Liver (tissue), 9 donors: ENCODE results near the gene TSKU. TPM values are rescaled to one million over a fixed set of nuclear protein-coding genes. Genes with fewer than 3 reads are reported as not detected.

Experiments
- DNase-seq: peaks from one replicate; pipeline ENCODE4 v3.0.0-alpha.2; 2017; ENCODE audit warnings: low spot score
- H3K27ac ChIP-seq, 2 donors: one replicate each; pipeline ENCODE4 v1.7.0; 2013; ENCODE audit warnings: inconsistent platforms in 2 of 2, low read length in 2 of 2, control low read depth in 1 of 2, low read depth in 1 of 2, mild to moderate bottlenecking in 1 of 2
- H3K27me3 ChIP-seq, 4 donors: one replicate each; pipeline versions ENCODE4 v1.6.1 to v1.7.0; 2013; ENCODE audit warnings: low read length in 3 of 4, inconsistent platforms in 1 of 4, mild to moderate bottlenecking in 1 of 4, moderate library complexity in 1 of 4; ENCODE audit not compliant: control insufficient read depth in 4 of 4, insufficient read depth in 4 of 4
- H3K36me3 ChIP-seq, 4 donors: one replicate each; pipeline versions ENCODE4 v1.6.1 to v1.7.0; 2013; ENCODE audit warnings: low read length in 3 of 4, mild to moderate bottlenecking in 3 of 4, low read depth in 1 of 4, moderate library complexity in 1 of 4; ENCODE audit not compliant: control insufficient read depth in 4 of 4, insufficient read depth in 3 of 4
- H3K4me1 ChIP-seq, 4 donors: one replicate each; pipeline versions ENCODE4 v1.6.1 to v1.7.0; 2013; ENCODE audit warnings: low read length in 3 of 4, mild to moderate bottlenecking in 3 of 4, moderate library complexity in 1 of 4; ENCODE audit not compliant: control insufficient read depth in 4 of 4, insufficient read depth in 4 of 4
- H3K4me3 ChIP-seq, 3 donors: one replicate each; pipeline versions ENCODE4 v1.6.1 to v1.7.0; 2013; ENCODE audit warnings: low read length in 3 of 3, control low read depth in 1 of 3, low read depth in 1 of 3, mild to moderate bottlenecking in 1 of 3
- H3K9ac ChIP-seq, 2 donors: one replicate each; pipeline ENCODE4 v1.7.0; 2013; ENCODE audit warnings: low read length in 2 of 2, mild to moderate bottlenecking in 2 of 2, moderate library complexity in 2 of 2, control low read depth in 1 of 2, low read depth in 1 of 2
- H3K9me3 ChIP-seq, 4 donors: one replicate each; pipeline versions ENCODE4 v1.6.1 to v1.7.0; 2013; ENCODE audit warnings: low read length in 3 of 4; ENCODE audit not compliant: control insufficient read depth in 4 of 4
- ATF3 ChIP-seq: IDR thresholded peaks from 2 replicates; pipeline ENCODE4 v1.6.1; 2016; ENCODE audit warnings: antibody characterized with exemption
- CTCF ChIP-seq: fragments of 150-350 bp; IDR thresholded peaks from 2 replicates; pipeline ENCODE4 v1.5.1; 2017; ENCODE audit warnings: improper control_type of control experiment, low read depth, low read length; ENCODE audit not compliant: missing input control
- EGR1 ChIP-seq, 2 donors: IDR thresholded peaks; 2 replicates each; pipeline ENCODE4 v1.6.1; 2016 to 2018; ENCODE audit warnings: antibody characterized with exemption in 2 of 2, low read depth in 2 of 2
- FOXA1 ChIP-seq: IDR thresholded peaks from 2 replicates; pipeline ENCODE4 v1.6.1; 2016; ENCODE audit warnings: antibody characterized with exemption
- HNF4A ChIP-seq, 2 donors: conservative IDR thresholded peaks; 2 replicates each; pipeline ENCODE4 v1.6.1; 2016; ENCODE audit warnings: antibody characterized with exemption in 2 of 2, mild to moderate bottlenecking in 2 of 2
- HNF4G ChIP-seq: IDR thresholded peaks from 2 replicates; pipeline ENCODE4 v1.6.1; 2016; ENCODE audit warnings: antibody characterized with exemption
- MAX ChIP-seq: IDR thresholded peaks from 2 replicates; pipeline ENCODE4 v1.6.1; 2016; ENCODE audit warnings: antibody characterized with exemption
- NR2F2 ChIP-seq: IDR thresholded peaks from 2 replicates; pipeline ENCODE4 v1.6.1; 2016; ENCODE audit warnings: antibody characterized with exemption
- RAD21 ChIP-seq, 2 donors: IDR thresholded peaks; 2 replicates each; pipeline ENCODE4 v1.6.1; 2016; ENCODE audit warnings: antibody characterized with exemption in 2 of 2, mild to moderate bottlenecking in 2 of 2
- RXRA ChIP-seq, 2 donors: IDR thresholded peaks; 2 replicates each; pipeline ENCODE4 v1.6.1; 2017 to 2018; ENCODE audit warnings: antibody characterized with exemption in 2 of 2, mild to moderate bottlenecking in 1 of 2
- SP1 ChIP-seq: IDR thresholded peaks from 2 replicates; pipeline ENCODE4 v1.6.1; 2018; ENCODE audit warnings: antibody characterized with exemption, mild to moderate bottlenecking
- TAF1 ChIP-seq: conservative IDR thresholded peaks from 2 replicates; pipeline ENCODE4 v1.6.1; 2016; ENCODE audit warnings: antibody characterized with exemption, mild to moderate bottlenecking
- YY1 ChIP-seq: IDR thresholded peaks from 2 replicates; pipeline ENCODE4 v1.6.1; 2016; ENCODE audit warnings: antibody characterized with exemption, mild to moderate bottlenecking
- ZBTB33 ChIP-seq: IDR thresholded peaks from 2 replicates; pipeline ENCODE4 v1.6.1; 2016; ENCODE audit warnings: antibody characterized with exemption
- WGBS: extraction: QIAGEN DNeasy Blood & Tissue Kit; methylation state at CpG from one replicate; pipeline ENCODE4 v1.1.7; 2013; 5-methylcytosine and 5-hydroxymethylcytosine counted together
- polyA plus RNA-seq, 2 donors: library from polyadenylated mRNA; stranded (reverse) in 1 of 2; unstranded in 1 of 2; fragments of 200-250 nt in 1 of 2; fragments of >200 nt in 1 of 2; fragmentation: Nextera tagmentation in 1 of 2; extraction: Ambion mirVana in 1 of 2; gene quantifications; one replicate each; pipeline versions ENCODE4 v1.2.1 to v1.2.3, GENCODE V29; 2013 to 2015
- total RNA-seq, 2 donors: library from RNA; depleted of rRNA; stranded (reverse); fragments of >200 nt; gene quantifications; one replicate each; pipeline ENCODE4 v1.2.3, GENCODE V29; 2014
- donor health status: healthy.
- donor health status: healthy.
- donor health status: healthy.
- donor health status: healthy.
- donor health status: healthy.

Gene TSKU
- total and polyA plus RNA-seq, 4 donors = 3.3 to 492 (median 46.0) TPM

- no peak overlapping the region for H3K9ac ChIP-seq
- no peaks in the 10 kb centered on the region for H3K36me3 ChIP-seq
- WGBS = 94% methylated on average over 10 of the region's 10 CpGs
- H3K27me3 ChIP-seq = no peaks in the 10 kb centered on the region
- H3K4me3 ChIP-seq = no peak overlapping the region
- no peak for TF ChIP-seq HNF4G
- no peak for TF ChIP-seq CTCF
- TF ChIP-seq ATF3 = no peak
- TF ChIP-seq FOXA1 = no peak
- TF ChIP-seq EGR1 (IDR thresholded peaks at IDR 0.05; ENCODE audit: low read depth in 2 of 2) = no peak
- TF ChIP-seq ZBTB33 = no peak
- no peak for DNase-seq
- no peak overlapping the region for H3K27ac ChIP-seq
- H3K9me3 ChIP-seq = no peaks in the 10 kb centered on the region
- H3K4me1 ChIP-seq = peaks cover 15 to 52% (median 36%) of the 10 kb centered on the region in 4 donors
Observed at GRCh38 chr11:76764941-76765665, 18.1 kb upstream of the TSKU start.

- DNase-seq = no peak
- no peak overlapping the region for H3K4me3 ChIP-seq
- no peaks in the 10 kb centered on the region for H3K9me3 ChIP-seq
- 72% methylated on average over 5 of the region's 5 CpGs for WGBS
- H3K4me1 ChIP-seq = peaks cover 15 to 60% (median 44%) of the 10 kb centered on the region in 4 donors
- H3K27me3 ChIP-seq = no peaks in the 10 kb centered on the region
- no peak overlapping the region for H3K27ac ChIP-seq
- no peaks in the 10 kb centered on the region for H3K36me3 ChIP-seq
- no peak overlapping the region for H3K9ac ChIP-seq
- peak; percentile 42 to 45 for TF ChIP-seq HNF4A (conservative IDR thresholded peaks at IDR 0.05)
- TF ChIP-seq RAD21 (IDR thresholded peaks at IDR 0.05) = no peak
- TF ChIP-seq SP1 = peak; percentile 22
- TF ChIP-seq RXRA (IDR thresholded peaks at IDR 0.05) = peak; percentile 58 to 67
- peak; percentile 86 for TF ChIP-seq NR2F2
Observed at GRCh38 chr11:76765863-76766350, 17.2 kb upstream of the TSKU start.

- H3K4me1 ChIP-seq = peaks cover 20 to 66% (median 50%) of the 10 kb centered on the region in 4 donors
- H3K27ac ChIP-seq = no peak overlapping the region
- H3K9me3 ChIP-seq = no peaks in the 10 kb centered on the region
- no peak for TF ChIP-seq HNF4G
- no peak for TF ChIP-seq YY1
- TF ChIP-seq TAF1 = no peak
- TF ChIP-seq HNF4A (conservative IDR thresholded peaks at IDR 0.05) = no peak
- no peak for TF ChIP-seq ZBTB33
- TF ChIP-seq SP1 = no peak
- TF ChIP-seq MAX = no peak
- TF ChIP-seq RXRA (IDR thresholded peaks at IDR 0.05) = no peak
- no peaks in the 10 kb centered on the region for H3K36me3 ChIP-seq
- H3K4me3 ChIP-seq = no peak overlapping the region
- no peak for DNase-seq
- H3K27me3 ChIP-seq = no peaks in the 10 kb centered on the region
- 94% methylated on average over 6 of the region's 6 CpGs for WGBS
- no peak overlapping the region for H3K9ac ChIP-seq
Observed at GRCh38 chr11:76766521-76766920, 16.6 kb upstream of the TSKU start.
